ENCODE results near the gene SMIM14.
"Not testable (repeated sequence)": the region's sequence is repeated elsewhere in the genome, so short reads cannot be mapped to it uniquely, and the experiment has no call there.

SMIM14 gene

GRCh38 chr4:39528061-39528465 lies 110.6 kb downstream of the SMIM14 start:
- DNase-seq: no peak

GRCh38 chr4:39527296-39528060 lies 111.2 kb downstream of the SMIM14 start, which contains the start of gene UGDH:
TSS of gene UGDH (minus strand) at chr4:39527439. CDS start at chr4:39521512, 5,927 bp downstream.
- peak; percentile 96 for DNase-seq

- DNase-seq: peak; percentile 34
Measured at GRCh38 chr4:39526765-39527295, 111.8 kb downstream of the SMIM14 start.

- no peak for DNase-seq
Measured at GRCh38 chr4:39525822-39526690, 112.6 kb downstream of the SMIM14 start.

GRCh38 chr4:39524161-39524957 lies 114.3 kb downstream of the SMIM14 start:
- no peak for DNase-seq

- DNase-seq: no peak
Measured at GRCh38 chr4:39522068-39522467, 116.6 kb downstream of the SMIM14 start.

- no peak for DNase-seq
Measured at GRCh38 chr4:39521253-39521919, 117.3 kb downstream of the SMIM14 start.

- no peak for DNase-seq
Measured at GRCh38 chr4:39518484-39518883, 120.2 kb downstream of the SMIM14 start.

GRCh38 chr4:39516407-39516966 lies 122.2 kb downstream of the SMIM14 start:
- DNase-seq: no peak

GRCh38 chr4:39515669-39516401 lies 122.8 kb downstream of the SMIM14 start:
- not testable (repeated sequence) for DNase-seq

- no peak for DNase-seq
Measured at GRCh38 chr4:39514888-39515401, 123.7 kb downstream of the SMIM14 start.

- DNase-seq: not testable (repeated sequence)
Measured at GRCh38 chr4:39514266-39514665, 124.4 kb downstream of the SMIM14 start.

- DNase-seq: no peak
Measured at GRCh38 chr4:39510348-39510929, 128.2 kb downstream of the SMIM14 start.

GRCh38 chr4:39505581-39505980 lies 133.1 kb downstream of the SMIM14 start:
- no peak for DNase-seq

- DNase-seq: no peak
Measured at GRCh38 chr4:39504538-39504937, 134.1 kb downstream of the SMIM14 start.

GRCh38 chr4:39502664-39503035 lies 136.0 kb downstream of the SMIM14 start:
- not testable (repeated sequence) for DNase-seq

- no peak for DNase-seq
Measured at GRCh38 chr4:39502019-39502663, 136.5 kb downstream of the SMIM14 start.

- no peak for DNase-seq
Measured at GRCh38 chr4:39498727-39499020, 140.0 kb downstream of the SMIM14 start.

- DNase-seq: no peak
Measured at GRCh38 chr4:39497909-39498726, 140.5 kb downstream of the SMIM14 start.
